ENCODE measurements around the gene LZTFL1.

DNA sequence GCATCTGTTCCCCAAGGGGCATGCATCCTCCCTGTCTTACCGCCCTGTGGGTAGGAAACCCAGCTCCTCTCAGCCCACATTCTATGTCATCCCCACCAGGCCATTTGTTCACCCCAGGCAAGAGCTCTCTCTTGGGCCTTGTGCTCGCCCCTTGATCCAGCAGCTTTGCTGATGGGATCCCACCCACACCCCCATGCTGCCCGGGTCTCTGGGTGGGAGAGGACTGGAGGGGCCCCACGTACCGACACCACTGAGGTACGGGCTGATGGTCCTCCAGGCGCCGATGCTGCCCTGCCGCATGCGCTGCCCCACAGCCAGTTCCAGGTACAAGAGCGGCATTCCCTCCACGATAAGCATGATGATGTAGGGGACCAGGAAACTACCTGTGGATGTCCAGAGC is 60.1 kb downstream of the LZTFL1 start:
- TF ChIP-seq GATA3 (IDR thresholded peaks at IDR 0.05; ENCODE audit: low read depth, low read length) (no peak), GATA2 (IDR thresholded peaks at IDR 0.05; ENCODE audit: low read depth, low read length) (no peak)

Data from SH-SY5Y (cell line).